ENCODE data around the gene SNRNP27.
"Not testable (repeated sequence)": the region's sequence is repeated elsewhere in the genome, so short reads cannot be mapped to it uniquely, and the experiment has no call there.

The SNRNP27 gene

DNA sequence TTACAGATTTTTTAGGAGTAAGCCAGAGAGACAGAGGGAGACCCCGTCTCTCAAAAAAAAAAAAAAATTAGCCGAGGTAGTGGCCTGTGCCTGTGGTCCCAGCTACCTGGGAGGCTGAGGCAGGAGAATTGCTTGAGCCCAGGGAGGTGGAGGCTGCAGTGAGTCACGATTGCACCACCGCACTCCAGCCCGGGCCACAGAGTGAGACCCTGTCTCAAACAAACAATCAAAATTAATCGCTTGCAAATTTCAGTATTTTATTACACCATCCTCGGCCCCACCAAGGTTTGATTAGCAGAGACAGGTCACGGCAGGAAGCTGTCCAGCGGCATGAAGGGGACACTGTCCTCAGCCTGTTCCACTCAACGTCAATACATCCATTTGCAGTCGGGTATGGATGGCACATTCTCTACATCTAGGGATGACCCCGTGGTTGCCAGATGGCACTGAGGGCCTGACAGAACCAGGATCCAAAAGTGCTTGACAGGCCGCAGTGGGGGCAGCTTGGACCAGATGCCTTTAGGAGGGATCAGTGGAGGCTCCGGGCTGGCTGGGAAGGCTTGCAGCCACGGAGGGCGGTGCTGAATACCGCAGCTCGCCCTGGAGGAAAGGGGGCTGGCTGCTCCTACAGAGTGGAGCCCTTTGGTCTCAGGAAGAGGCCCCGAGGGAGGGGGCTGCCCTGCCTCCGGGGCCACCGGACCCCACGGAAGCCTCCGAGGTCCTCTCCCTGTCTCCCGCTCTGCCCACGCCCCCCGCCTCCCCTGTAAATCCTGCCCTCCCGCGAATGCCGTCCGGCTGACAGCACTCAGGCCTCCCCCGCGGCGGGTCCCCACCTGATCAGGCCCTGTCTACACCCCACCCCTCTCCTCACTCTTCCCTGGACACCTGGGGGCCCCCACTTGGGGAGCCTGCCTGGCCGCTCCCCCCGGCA is 54.5 kb downstream of the SNRNP27 start:
- no peak for DNase-seq

DNA sequence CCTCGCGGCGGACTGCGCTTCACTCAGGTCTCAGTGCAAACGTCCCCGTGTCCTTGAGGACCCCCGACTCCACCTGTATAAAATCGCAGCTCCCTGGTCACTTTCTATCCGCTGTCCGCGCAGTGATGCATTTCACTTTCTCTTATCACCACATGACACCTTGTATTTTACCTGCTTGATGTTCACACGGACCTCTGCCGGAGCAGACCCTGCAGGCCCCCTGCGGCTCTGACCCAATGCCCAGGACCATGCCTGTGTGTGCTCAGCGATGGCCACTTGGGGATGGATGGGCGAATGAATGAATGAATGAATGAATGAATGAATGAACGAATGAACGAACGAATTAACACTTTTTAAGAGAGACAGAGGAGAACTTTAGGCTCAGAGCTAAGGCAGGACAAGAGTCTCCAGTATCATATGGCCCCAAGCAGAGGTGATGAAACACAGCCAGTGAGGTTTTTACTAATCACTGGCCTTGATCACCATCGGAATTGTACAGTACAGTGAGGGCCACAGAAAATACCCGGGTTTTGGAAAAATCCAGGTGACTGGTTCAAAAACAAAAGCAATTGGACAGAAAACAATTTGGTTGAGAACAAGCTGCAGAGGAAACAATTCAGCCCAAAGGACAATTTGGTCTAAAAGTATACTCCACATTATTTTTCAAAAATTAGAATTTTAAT is 55.3 kb downstream of the SNRNP27 start:
- DNase-seq, result no peak

DNA sequence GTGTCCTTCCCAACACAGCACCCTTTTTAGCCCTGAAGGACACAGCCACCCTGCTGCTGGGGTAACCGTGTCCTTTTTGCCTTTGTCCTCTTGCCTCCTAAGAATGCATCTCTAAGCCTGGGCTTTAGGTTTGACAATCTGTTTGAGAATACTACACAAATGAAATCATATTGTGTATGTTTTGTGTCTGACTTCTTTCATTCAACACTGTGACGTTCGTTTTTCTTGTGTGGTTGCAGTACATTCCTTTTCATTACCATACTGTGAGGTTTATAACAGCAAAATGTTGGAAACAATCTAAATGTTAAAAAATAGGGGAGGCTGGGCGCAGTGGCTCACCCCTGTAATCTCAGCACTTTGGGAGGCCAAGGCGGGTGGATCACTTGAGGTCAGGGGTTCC is 56.5 kb downstream of the SNRNP27 start:
- no peak for DNase-seq

DNA sequence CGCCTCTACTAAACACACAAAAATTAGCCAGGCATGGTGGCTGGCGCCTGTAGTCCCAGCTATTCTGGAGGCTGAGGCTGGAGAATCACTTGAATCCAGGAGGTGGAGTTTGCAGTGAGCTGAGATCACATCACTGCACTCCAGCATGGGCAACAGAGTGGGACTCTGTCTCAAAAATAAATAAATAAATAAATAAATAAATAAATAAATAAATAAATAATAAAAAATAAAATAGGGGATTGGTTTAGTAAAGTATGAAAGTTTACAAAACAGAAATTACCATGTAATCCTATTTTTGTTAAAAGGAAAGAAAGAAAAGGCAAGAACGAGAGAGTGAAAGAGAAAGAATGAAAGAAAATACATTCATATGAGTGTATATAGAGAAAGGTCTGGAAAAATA is 56.9 kb downstream of the SNRNP27 start:
- DNase-seq, result not testable (repeated sequence)

DNA sequence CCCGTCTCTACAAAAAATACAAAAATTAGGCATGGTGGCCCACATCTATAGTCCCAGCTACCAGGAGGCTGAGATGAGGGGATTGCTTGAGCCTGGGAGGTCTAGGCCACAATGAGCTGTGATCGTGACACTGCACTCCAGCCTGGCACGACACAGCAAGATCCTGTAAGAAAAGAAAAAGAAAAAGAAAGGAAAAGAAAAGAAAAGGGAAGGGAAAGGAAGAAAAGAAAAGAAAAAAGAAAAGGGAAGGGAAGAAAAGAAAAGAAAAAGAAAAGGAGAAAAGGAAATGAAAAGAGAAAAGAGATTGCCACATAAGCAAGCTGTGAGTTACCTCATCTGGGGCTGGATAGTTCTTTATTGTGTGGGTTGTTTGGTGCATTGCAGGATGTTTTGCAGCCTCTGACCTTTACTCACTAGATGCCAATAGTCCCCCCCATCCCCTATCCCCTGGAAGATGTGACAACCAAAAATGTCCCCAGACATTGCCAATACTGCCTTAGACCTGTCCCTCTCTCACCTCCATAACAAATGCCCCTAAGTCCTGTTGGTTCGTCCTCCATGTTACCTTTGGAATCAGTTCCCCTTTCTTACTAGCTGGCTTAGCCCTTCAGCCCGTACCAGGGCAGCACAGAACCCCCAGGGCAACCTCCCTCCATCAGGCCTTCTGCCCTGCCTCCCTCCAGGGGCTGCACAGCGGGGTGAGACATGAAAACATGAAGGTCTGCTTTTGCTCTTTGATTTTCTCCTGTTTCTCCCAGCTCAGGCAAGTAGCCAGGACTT is 58.8 kb downstream of the SNRNP27 start:
- DNase-seq, result no peak

DNA sequence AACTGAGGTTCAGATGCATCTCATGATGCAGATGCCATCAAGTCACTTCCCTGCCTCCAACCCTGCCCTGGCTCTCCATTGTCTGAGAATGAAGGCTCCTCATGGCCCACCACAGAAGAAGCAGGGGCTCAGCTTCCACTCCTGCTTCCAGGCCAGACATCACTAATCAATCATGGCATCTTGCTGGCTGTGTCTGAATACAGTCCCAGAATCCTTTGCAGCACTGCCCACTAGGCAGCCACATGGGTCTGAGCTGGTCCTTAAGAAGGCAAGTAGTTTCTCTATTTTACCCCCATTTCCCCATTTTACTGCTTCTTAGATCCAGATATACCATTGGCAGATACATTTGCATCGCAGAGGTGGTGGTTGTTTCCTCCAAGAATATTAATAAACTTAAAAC is 60.3 kb downstream of the SNRNP27 start:
- DNase-seq, result no peak
